Liver (tissue), 9 donors: ENCODE results near the gene LRRC47. TPM values are rescaled to one million over a fixed set of nuclear protein-coding genes. Genes with fewer than 3 reads are reported as not detected.

Experiments
- DNase-seq: peaks from one replicate; pipeline ENCODE4 v3.0.0-alpha.2; 2017; ENCODE audit warnings: low spot score
- H3K27ac ChIP-seq, 2 donors: one replicate each; pipeline ENCODE4 v1.7.0; 2013; ENCODE audit warnings: inconsistent platforms in 2 of 2, low read length in 2 of 2, control low read depth in 1 of 2, low read depth in 1 of 2, mild to moderate bottlenecking in 1 of 2
- H3K27me3 ChIP-seq, 4 donors: one replicate each; pipeline versions ENCODE4 v1.6.1 to v1.7.0; 2013; ENCODE audit warnings: low read length in 3 of 4, inconsistent platforms in 1 of 4, mild to moderate bottlenecking in 1 of 4, moderate library complexity in 1 of 4; ENCODE audit not compliant: control insufficient read depth in 4 of 4, insufficient read depth in 4 of 4
- H3K36me3 ChIP-seq, 4 donors: one replicate each; pipeline versions ENCODE4 v1.6.1 to v1.7.0; 2013; ENCODE audit warnings: low read length in 3 of 4, mild to moderate bottlenecking in 3 of 4, low read depth in 1 of 4, moderate library complexity in 1 of 4; ENCODE audit not compliant: control insufficient read depth in 4 of 4, insufficient read depth in 3 of 4
- H3K4me1 ChIP-seq, 4 donors: one replicate each; pipeline versions ENCODE4 v1.6.1 to v1.7.0; 2013; ENCODE audit warnings: low read length in 3 of 4, mild to moderate bottlenecking in 3 of 4, moderate library complexity in 1 of 4; ENCODE audit not compliant: control insufficient read depth in 4 of 4, insufficient read depth in 4 of 4
- H3K4me3 ChIP-seq, 3 donors: one replicate each; pipeline versions ENCODE4 v1.6.1 to v1.7.0; 2013; ENCODE audit warnings: low read length in 3 of 3, control low read depth in 1 of 3, low read depth in 1 of 3, mild to moderate bottlenecking in 1 of 3
- H3K9ac ChIP-seq, 2 donors: one replicate each; pipeline ENCODE4 v1.7.0; 2013; ENCODE audit warnings: low read length in 2 of 2, mild to moderate bottlenecking in 2 of 2, moderate library complexity in 2 of 2, control low read depth in 1 of 2, low read depth in 1 of 2
- H3K9me3 ChIP-seq, 4 donors: one replicate each; pipeline versions ENCODE4 v1.6.1 to v1.7.0; 2013; ENCODE audit warnings: low read length in 3 of 4; ENCODE audit not compliant: control insufficient read depth in 4 of 4
- ATF3 ChIP-seq: IDR thresholded peaks from 2 replicates; pipeline ENCODE4 v1.6.1; 2016; ENCODE audit warnings: antibody characterized with exemption
- EGR1 ChIP-seq, 2 donors: IDR thresholded peaks; 2 replicates each; pipeline ENCODE4 v1.6.1; 2016 to 2018; ENCODE audit warnings: antibody characterized with exemption in 2 of 2, low read depth in 2 of 2
- FOXA1 ChIP-seq: IDR thresholded peaks from 2 replicates; pipeline ENCODE4 v1.6.1; 2016; ENCODE audit warnings: antibody characterized with exemption
- FOXA2 ChIP-seq: IDR thresholded peaks from 2 replicates; pipeline ENCODE4 v1.6.1; 2016; ENCODE audit warnings: antibody characterized with exemption
- GABPA ChIP-seq, 2 donors: IDR thresholded peaks in 1 of 2; conservative IDR thresholded peaks in 1 of 2; 2 replicates each; pipeline ENCODE4 v1.6.1; 2016; ENCODE audit warnings: antibody characterized with exemption in 2 of 2, mild to moderate bottlenecking in 1 of 2, moderate library complexity in 1 of 2
- HNF4A ChIP-seq, 2 donors: conservative IDR thresholded peaks; 2 replicates each; pipeline ENCODE4 v1.6.1; 2016; ENCODE audit warnings: antibody characterized with exemption in 2 of 2, mild to moderate bottlenecking in 2 of 2
- HNF4G ChIP-seq: IDR thresholded peaks from 2 replicates; pipeline ENCODE4 v1.6.1; 2016; ENCODE audit warnings: antibody characterized with exemption
- JUND ChIP-seq, 2 donors: IDR thresholded peaks; 2 replicates each; pipeline ENCODE4 v1.6.1; 2016; ENCODE audit warnings: antibody characterized with exemption in 2 of 2
- MAX ChIP-seq: IDR thresholded peaks from 2 replicates; pipeline ENCODE4 v1.6.1; 2016; ENCODE audit warnings: antibody characterized with exemption
- NR2F2 ChIP-seq: IDR thresholded peaks from 2 replicates; pipeline ENCODE4 v1.6.1; 2016; ENCODE audit warnings: antibody characterized with exemption
- RAD21 ChIP-seq, 2 donors: IDR thresholded peaks; 2 replicates each; pipeline ENCODE4 v1.6.1; 2016; ENCODE audit warnings: antibody characterized with exemption in 2 of 2, mild to moderate bottlenecking in 2 of 2
- REST ChIP-seq: IDR thresholded peaks from 2 replicates; pipeline ENCODE4 v1.6.1; 2016; ENCODE audit warnings: antibody characterized with exemption, mild to moderate bottlenecking
- RXRA ChIP-seq, 2 donors: IDR thresholded peaks; 2 replicates each; pipeline ENCODE4 v1.6.1; 2017 to 2018; ENCODE audit warnings: antibody characterized with exemption in 2 of 2, mild to moderate bottlenecking in 1 of 2
- SP1 ChIP-seq: IDR thresholded peaks from 2 replicates; pipeline ENCODE4 v1.6.1; 2018; ENCODE audit warnings: antibody characterized with exemption, mild to moderate bottlenecking
- TAF1 ChIP-seq: conservative IDR thresholded peaks from 2 replicates; pipeline ENCODE4 v1.6.1; 2016; ENCODE audit warnings: antibody characterized with exemption, mild to moderate bottlenecking
- YY1 ChIP-seq: IDR thresholded peaks from 2 replicates; pipeline ENCODE4 v1.6.1; 2016; ENCODE audit warnings: antibody characterized with exemption, mild to moderate bottlenecking
- WGBS: extraction: QIAGEN DNeasy Blood & Tissue Kit; methylation state at CpG from one replicate; pipeline ENCODE4 v1.1.7; 2013; 5-methylcytosine and 5-hydroxymethylcytosine counted together
- polyA plus RNA-seq, 2 donors: library from polyadenylated mRNA; stranded (reverse) in 1 of 2; unstranded in 1 of 2; fragments of 200-250 nt in 1 of 2; fragments of >200 nt in 1 of 2; fragmentation: Nextera tagmentation in 1 of 2; extraction: Ambion mirVana in 1 of 2; gene quantifications; one replicate each; pipeline versions ENCODE4 v1.2.1 to v1.2.3, GENCODE V29; 2013 to 2015
- total RNA-seq, 2 donors: library from RNA; depleted of rRNA; stranded (reverse); fragments of >200 nt; gene quantifications; one replicate each; pipeline ENCODE4 v1.2.3, GENCODE V29; 2014
- TF ChIP-seq, protein P1 (sequence below): fragments of 150-350 bp; IDR thresholded peaks from 2 replicates; pipeline ENCODE4 v1.5.1; 2017; ENCODE audit warnings: improper control_type of control experiment, low read depth, low read length; ENCODE audit not compliant: missing input control
- TF ChIP-seq, protein P2 (sequence below): IDR thresholded peaks from 2 replicates; pipeline ENCODE4 v1.6.1; 2016; ENCODE audit warnings: antibody characterized with exemption
- donor health status: healthy.
- donor health status: healthy.
- donor health status: healthy.
- donor health status: healthy.
- donor health status: healthy.

LRRC47 gene
- total and polyA plus RNA-seq, 4 donors, result 8.7 to 23.8 (median 15.4) TPM

DNA sequence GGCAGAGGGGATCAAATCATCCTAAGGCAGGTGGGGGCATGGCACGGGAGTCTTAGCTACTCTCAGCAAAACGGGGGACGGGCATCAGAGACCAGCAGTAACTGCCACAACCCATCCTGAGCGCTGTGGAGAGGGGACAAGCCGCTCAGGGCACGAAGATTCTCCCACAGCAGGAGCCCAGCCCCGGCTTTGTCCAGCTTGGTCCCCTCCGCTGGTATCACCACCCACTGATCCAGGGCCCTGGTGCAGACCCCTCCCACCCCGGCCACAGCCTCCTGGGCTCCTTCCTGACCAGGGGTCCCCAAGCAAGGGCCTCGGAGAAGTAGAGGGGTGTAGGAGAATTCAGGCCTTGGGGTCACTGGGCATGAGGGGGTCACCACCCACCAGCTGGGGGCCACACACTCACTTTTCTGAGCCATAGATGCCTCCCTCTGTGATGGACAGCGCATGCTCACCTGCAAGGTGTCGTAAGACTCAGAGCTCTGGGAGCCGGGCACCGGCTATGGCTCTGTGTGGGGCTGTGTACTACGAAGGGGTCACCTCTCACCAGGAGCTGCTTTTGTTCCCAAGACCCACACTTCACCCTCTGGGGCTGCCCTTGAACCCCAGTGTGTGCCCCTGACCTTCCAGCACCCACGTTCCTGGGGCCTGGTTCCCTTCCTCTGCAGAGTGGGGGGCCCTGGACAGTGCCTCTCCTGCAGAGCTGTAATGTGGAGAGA is 26.1 kb downstream of the LRRC47 start:
- Histone ChIP-seq H3K27ac (no peak overlapping the region), H3K9ac (no peak overlapping the region), H3K4me1 (peaks cover 13 to 37% (median 29%) of the 10 kb centered on the region in 4 donors), H3K9me3 (no peaks in the 10 kb centered on the region), H3K36me3 (no peaks in the 10 kb centered on the region), H3K27me3 (no peaks in the 10 kb centered on the region), H3K4me3 (no peak overlapping the region)
- TF ChIP-seq RXRA (IDR thresholded peaks at IDR 0.05) (no peak), NR2F2 (no peak), FOXA2 (no peak), MAX (no peak), GABPA (IDR thresholded peaks at IDR 0.05 in 1 of 2, conservative IDR thresholded peaks at IDR 0.05 in 1 of 2) (no peak)
- 91% methylated on average over 16 of the region's 16 CpGs for WGBS
- no peak for DNase-seq

- H3K36me3 ChIP-seq, result no peaks in the 10 kb centered on the region
- H3K27me3 ChIP-seq, result no peaks in the 10 kb centered on the region
- no peak overlapping the region for H3K4me3 ChIP-seq
- H3K27ac ChIP-seq, result no peak overlapping the region
- no peak overlapping the region for H3K9ac ChIP-seq
- TF ChIP-seq GABPA (IDR thresholded peaks at IDR 0.05 in 1 of 2, conservative IDR thresholded peaks at IDR 0.05 in 1 of 2) (no peak), EGR1 (IDR thresholded peaks at IDR 0.05; ENCODE audit: low read depth in 2 of 2) (no peak), HNF4G (no peak), MAX (no peak), YY1 (no peak), RXRA (IDR thresholded peaks at IDR 0.05) (no peak), REST (no peak), FOXA1 (no peak), HNF4A (conservative IDR thresholded peaks at IDR 0.05) (no peak), JUND (IDR thresholded peaks at IDR 0.05) (no peak), FOXA2 (no peak), RAD21 (IDR thresholded peaks at IDR 0.05) (no peak), SP1 (no peak), ATF3 (no peak), TAF1 (no peak)
- TF ChIP-seq, protein P1, sequence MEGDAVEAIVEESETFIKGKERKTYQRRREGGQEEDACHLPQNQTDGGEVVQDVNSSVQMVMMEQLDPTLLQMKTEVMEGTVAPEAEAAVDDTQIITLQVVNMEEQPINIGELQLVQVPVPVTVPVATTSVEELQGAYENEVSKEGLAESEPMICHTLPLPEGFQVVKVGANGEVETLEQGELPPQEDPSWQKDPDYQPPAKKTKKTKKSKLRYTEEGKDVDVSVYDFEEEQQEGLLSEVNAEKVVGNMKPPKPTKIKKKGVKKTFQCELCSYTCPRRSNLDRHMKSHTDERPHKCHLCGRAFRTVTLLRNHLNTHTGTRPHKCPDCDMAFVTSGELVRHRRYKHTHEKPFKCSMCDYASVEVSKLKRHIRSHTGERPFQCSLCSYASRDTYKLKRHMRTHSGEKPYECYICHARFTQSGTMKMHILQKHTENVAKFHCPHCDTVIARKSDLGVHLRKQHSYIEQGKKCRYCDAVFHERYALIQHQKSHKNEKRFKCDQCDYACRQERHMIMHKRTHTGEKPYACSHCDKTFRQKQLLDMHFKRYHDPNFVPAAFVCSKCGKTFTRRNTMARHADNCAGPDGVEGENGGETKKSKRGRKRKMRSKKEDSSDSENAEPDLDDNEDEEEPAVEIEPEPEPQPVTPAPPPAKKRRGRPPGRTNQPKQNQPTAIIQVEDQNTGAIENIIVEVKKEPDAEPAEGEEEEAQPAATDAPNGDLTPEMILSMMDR, result no peak
- TF ChIP-seq, protein P2, sequence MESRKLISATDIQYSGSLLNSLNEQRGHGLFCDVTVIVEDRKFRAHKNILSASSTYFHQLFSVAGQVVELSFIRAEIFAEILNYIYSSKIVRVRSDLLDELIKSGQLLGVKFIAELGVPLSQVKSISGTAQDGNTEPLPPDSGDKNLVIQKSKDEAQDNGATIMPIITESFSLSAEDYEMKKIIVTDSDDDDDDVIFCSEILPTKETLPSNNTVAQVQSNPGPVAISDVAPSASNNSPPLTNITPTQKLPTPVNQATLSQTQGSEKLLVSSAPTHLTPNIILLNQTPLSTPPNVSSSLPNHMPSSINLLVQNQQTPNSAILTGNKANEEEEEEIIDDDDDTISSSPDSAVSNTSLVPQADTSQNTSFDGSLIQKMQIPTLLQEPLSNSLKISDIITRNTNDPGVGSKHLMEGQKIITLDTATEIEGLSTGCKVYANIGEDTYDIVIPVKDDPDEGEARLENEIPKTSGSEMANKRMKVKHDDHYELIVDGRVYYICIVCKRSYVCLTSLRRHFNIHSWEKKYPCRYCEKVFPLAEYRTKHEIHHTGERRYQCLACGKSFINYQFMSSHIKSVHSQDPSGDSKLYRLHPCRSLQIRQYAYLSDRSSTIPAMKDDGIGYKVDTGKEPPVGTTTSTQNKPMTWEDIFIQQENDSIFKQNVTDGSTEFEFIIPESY, result no peak
- H3K4me1 ChIP-seq, result peaks cover 8 to 24% (median 18%) of the 10 kb centered on the region in 4 donors
- H3K9me3 ChIP-seq, result no peaks in the 10 kb centered on the region
- no peak for DNase-seq
- 91% methylated on average over 22 of the region's 22 CpGs for WGBS
These were observed 27.4 kb downstream of the LRRC47 start for GRCh38 chr1:3768811-3769390.
